ENCODE results near the gene CGB2.
A peak's percentile ranks its signal among the peaks of the same experiment; 100 is the strongest.

The CGB2 gene

GRCh38 chr19:49031642-49032301 is at the start of gene CGB2:
Gene CGB2 (plus strand): TSS chr19:49031890. CDS start chr19:49032096, 206 bp downstream.
- DNase-seq (ENCODE audit: low read depth, low spot score) = peak; percentile 8

GRCh38 chr19:48982280-48982679 is 49.4 kb upstream of the CGB2 start:
- no peak for DNase-seq (ENCODE audit: low read depth, low spot score)

- no peak for DNase-seq (ENCODE audit: low read depth, low spot score)
These were observed 46.0 kb upstream of the CGB2 start for GRCh38 chr19:48985711-48986110.

- DNase-seq (ENCODE audit: low read depth, low spot score) = no peak
These were observed 45.5 kb upstream of the CGB2 start for GRCh38 chr19:48986211-48986610.

- DNase-seq (ENCODE audit: low read depth, low spot score) = no peak
These were observed 44.4 kb upstream of the CGB2 start for GRCh38 chr19:48987323-48987722.

- DNase-seq (ENCODE audit: low read depth, low spot score) = no peak
These were observed 43.4 kb upstream of the CGB2 start for GRCh38 chr19:48988286-48988685.

- no peak for DNase-seq (ENCODE audit: low read depth, low spot score)
These were observed 42.8 kb upstream of the CGB2 start for GRCh38 chr19:48988860-48989259.

- no peak for DNase-seq (ENCODE audit: low read depth, low spot score)
These were observed 41.9 kb upstream of the CGB2 start for GRCh38 chr19:48989701-48990291.

GRCh38 chr19:48990400-48990799 is 41.3 kb upstream of the CGB2 start:
- DNase-seq (ENCODE audit: low read depth, low spot score) = no peak

GRCh38 chr19:48991011-48991609 is 40.6 kb upstream of the CGB2 start:
- DNase-seq (ENCODE audit: low read depth, low spot score) = no peak

GRCh38 chr19:48991873-48992580 is 39.7 kb upstream of the CGB2 start:
- no peak for DNase-seq (ENCODE audit: low read depth, low spot score)

- no peak for DNase-seq (ENCODE audit: low read depth, low spot score)
These were observed 39.0 kb upstream of the CGB2 start for GRCh38 chr19:48992581-48993174.

GRCh38 chr19:48993175-48994034 is 38.3 kb upstream of the CGB2 start, which contains the start of the genes GYS1 and RUVBL2:
Gene GYS1 (minus strand): TSS chr19:48993309. CDS start chr19:48993112, 197 bp downstream.
Gene RUVBL2 (plus strand): TSS chr19:48993887. CDS start chr19:48993912, 25 bp downstream.
- DNase-seq (ENCODE audit: low read depth, low spot score) = peak; percentile 99

- DNase-seq (ENCODE audit: low read depth, low spot score) = no peak
These were observed 37.7 kb upstream of the CGB2 start for GRCh38 chr19:48994035-48994386.

- DNase-seq (ENCODE audit: low read depth, low spot score) = no peak
These were observed 33.7 kb upstream of the CGB2 start for GRCh38 chr19:48997972-48998371.

GRCh38 chr19:48999481-49000325 is 32.0 kb upstream of the CGB2 start:
- DNase-seq (ENCODE audit: low read depth, low spot score) = peak; percentile 46

GRCh38 chr19:49004133-49004532 is 27.6 kb upstream of the CGB2 start:
- DNase-seq (ENCODE audit: low read depth, low spot score) = no peak

GRCh38 chr19:49004964-49005614 is 26.6 kb upstream of the CGB2 start:
- no peak for DNase-seq (ENCODE audit: low read depth, low spot score)

GRCh38 chr19:49006905-49007304 is 24.8 kb upstream of the CGB2 start:
- no peak for DNase-seq (ENCODE audit: low read depth, low spot score)

- no peak for DNase-seq (ENCODE audit: low read depth, low spot score)
These were observed 21.9 kb upstream of the CGB2 start for GRCh38 chr19:49009828-49010227.
